ENCODE results near the gene TMEM213. TPM values are rescaled to one million over a fixed set of nuclear protein-coding genes. Genes with fewer than 3 reads are reported as not detected.

Gene TMEM213
- total RNA-seq, 1 experiment from 2014 or later = not detected

DNA sequence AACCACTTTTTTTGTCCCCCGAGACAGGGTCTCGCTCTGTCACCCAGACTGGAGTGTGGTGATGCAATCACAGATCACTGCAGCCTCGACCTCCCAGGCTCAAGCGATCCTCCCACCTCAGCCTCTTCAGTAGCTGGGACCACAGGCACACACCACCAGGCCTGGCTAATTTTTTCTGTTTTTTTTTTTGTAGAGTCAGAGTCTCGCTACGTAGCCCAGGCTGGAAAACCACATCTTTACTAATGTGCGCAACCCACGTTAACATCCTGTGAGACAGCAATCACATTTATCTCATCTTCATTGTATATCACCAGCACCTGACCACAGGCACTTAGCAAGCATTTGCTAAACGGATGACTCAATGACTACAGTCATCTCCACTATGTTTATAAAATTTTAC, 78.0 kb downstream of the TMEM213 start:
- H4K20me1 ChIP-seq (ENCODE audit: insufficient read depth) = no peaks in the 10 kb centered on the region
- no peaks in the 10 kb centered on the region for H3K9me3 ChIP-seq (ENCODE audit: insufficient read depth, low read depth)
- H3K9me2 ChIP-seq (ENCODE audit: insufficient read depth) = no peaks in the 10 kb centered on the region
- 0 out of 2 replicates have a peak, but pooled peaks cover 6% of the 10 kb centered on the region for H3K36me3 ChIP-seq (ENCODE audit: low read depth)
- POLR2A ChIA-PET (ENCODE audit: unreplicated experiment) = interaction anchor here (0.6 kb wide), 1 partner anchor 282 kb away, joined by 4 read pairs; no protein-coding TSS in a partner anchor
- H3K4me2 ChIP-seq = peak overlapping the region; percentile 37
- intact Hi-C loops (cut with micrococcal nuclease; ENCODE audit: unreplicated experiment) = no loop called here
- H3F3A ChIP-seq (ENCODE audit: insufficient read depth, low read depth) = peaks cover 34% of the 10 kb centered on the region
- H3K4me1 ChIP-seq (replicated peaks; ENCODE audit: insufficient read depth) = peaks cover 40% of the 10 kb centered on the region
- H3K4me3 ChIP-seq = no peak overlapping the region
- TF ChIP-seq CTCF (conservative IDR thresholded peaks at IDR 0.05) = no peak
- no peak for TF ChIP-seq EZH2 (IDR thresholded peaks at IDR 0.05; ENCODE audit: low read depth)
- CTCF ChIA-PET = no interaction called here
- BruUV-seq (replicated peaks) = no TSS peak
- peak; percentile 58 to 92 for DNase-seq
- no peaks in the 10 kb centered on the region for H3K79me2 ChIP-seq (ENCODE audit: low read depth)
- H3K27ac ChIP-seq = peak overlapping the region; percentile 66
- no peaks in the 10 kb centered on the region for H3K27me3 ChIP-seq (ENCODE audit: insufficient read depth, low read depth)
- no peak overlapping the region for H2AFZ ChIP-seq

DNA sequence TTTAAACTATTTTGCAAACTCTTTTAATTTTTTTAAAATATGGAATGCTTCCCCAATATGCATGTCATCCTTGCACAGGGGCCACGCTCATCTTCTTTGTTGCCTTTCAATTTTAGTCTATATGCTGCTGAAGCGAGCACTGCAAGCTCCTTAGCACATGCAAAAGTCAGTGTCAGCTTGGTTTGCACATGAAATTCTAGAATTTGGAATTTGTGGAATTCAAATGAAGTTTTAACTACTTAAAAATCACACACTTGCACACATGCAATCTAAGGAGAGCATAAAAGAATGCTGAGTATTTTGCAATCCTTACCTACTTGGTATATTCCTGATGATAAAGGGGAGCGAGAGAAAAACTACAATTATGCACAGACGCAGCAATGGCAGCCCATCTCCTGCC, 78.5 kb downstream of the TMEM213 start:
- Histone ChIP-seq H3K27ac (peak overlapping the region; percentile 66), H3K36me3 (ENCODE audit: low read depth) (0 out of 2 replicates have a peak, but pooled peaks cover 6% of the 10 kb centered on the region), H4K20me1 (ENCODE audit: insufficient read depth) (no peaks in the 10 kb centered on the region), H3K4me1 (replicated peaks; ENCODE audit: insufficient read depth) (peaks cover 40% of the 10 kb centered on the region), H3K9me3 (ENCODE audit: insufficient read depth, low read depth) (no peaks in the 10 kb centered on the region), H3K9me2 (ENCODE audit: insufficient read depth) (no peaks in the 10 kb centered on the region), H3K4me3 (no peak overlapping the region), H2AFZ (no peak overlapping the region), H3F3A (ENCODE audit: insufficient read depth, low read depth) (peaks cover 34% of the 10 kb centered on the region), H3K79me2 (ENCODE audit: low read depth) (no peaks in the 10 kb centered on the region), H3K27me3 (ENCODE audit: insufficient read depth, low read depth) (no peaks in the 10 kb centered on the region), H3K4me2 (peak overlapping the region; percentile 37)
- POLR2A ChIA-PET (ENCODE audit: unreplicated experiment) = no interaction called here
- CTCF ChIA-PET = no interaction called here
- peak in 1 of 2 experiments; percentile 33 for DNase-seq
- intact Hi-C loops (cut with micrococcal nuclease; ENCODE audit: unreplicated experiment) = no loop called here
- TF ChIP-seq EZH2 (IDR thresholded peaks at IDR 0.05; ENCODE audit: low read depth) = no peak
- TF ChIP-seq CTCF (conservative IDR thresholded peaks at IDR 0.05) = no peak
- no TSS peak for BruUV-seq (replicated peaks)

GRCh38 chr7:138878051-138878450, 80.3 kb downstream of the TMEM213 start:
- Histone ChIP-seq H3K27me3 (ENCODE audit: insufficient read depth, low read depth) (no peaks in the 10 kb centered on the region), H3K4me2 (no peak overlapping the region), H3K4me1 (replicated peaks; ENCODE audit: insufficient read depth) (peaks cover 29% of the 10 kb centered on the region), H3K9me3 (ENCODE audit: insufficient read depth, low read depth) (no peaks in the 10 kb centered on the region), H3K79me2 (ENCODE audit: low read depth) (no peaks in the 10 kb centered on the region), H3F3A (ENCODE audit: insufficient read depth, low read depth) (peaks cover 24% of the 10 kb centered on the region), H3K27ac (no peak overlapping the region), H3K9me2 (ENCODE audit: insufficient read depth) (no peaks in the 10 kb centered on the region), H3K36me3 (ENCODE audit: low read depth) (0 out of 2 replicates have a peak, but pooled peaks cover 6% of the 10 kb centered on the region), H2AFZ (no peak overlapping the region), H3K4me3 (no peak overlapping the region), H4K20me1 (ENCODE audit: insufficient read depth) (no peaks in the 10 kb centered on the region)
- BruUV-seq (replicated peaks) = no TSS peak
- CTCF ChIA-PET = interaction anchor here (1.1 kb wide), 1 partner anchor 8 kb away, joined by 3 read pairs; no protein-coding TSS in a partner anchor
- intact Hi-C loops (cut with micrococcal nuclease; ENCODE audit: unreplicated experiment) = no loop called here
- POLR2A ChIA-PET (ENCODE audit: unreplicated experiment) = interaction anchor here (0.6 to 0.7 kb wide), 3 partner anchors 16 to 197 kb away, joined by 5 to 17 read pairs (median 5); no protein-coding TSS in a partner anchor
- TF ChIP-seq EZH2 (IDR thresholded peaks at IDR 0.05; ENCODE audit: low read depth) (no peak), CTCF (conservative IDR thresholded peaks at IDR 0.05) (no peak)
- no peak for DNase-seq
